GM19452 (cell line): ENCODE results near the gene LARP4B.

Source experiments
- ATAC-seq: cut with Tn5 transposase; IDR thresholded peaks from one replicate; pipeline ENCODE4 v1.9.1; 2021; ENCODE audit not compliant: unreplicated experiment

LARP4B gene

GRCh38 chr10:870564-871166 is 60.8 kb downstream of the LARP4B start:
- ATAC-seq = no peak

GRCh38 chr10:869171-869570 is 62.3 kb downstream of the LARP4B start:
- no peak for ATAC-seq

- ATAC-seq = no peak
These were observed 63.7 kb downstream of the LARP4B start for GRCh38 chr10:867807-868206.

- ATAC-seq = no peak
These were observed 64.9 kb downstream of the LARP4B start for GRCh38 chr10:866577-866941.

GRCh38 chr10:865924-866576 is 65.5 kb downstream of the LARP4B start:
- ATAC-seq = no peak

GRCh38 chr10:865257-865656 is 66.2 kb downstream of the LARP4B start:
- ATAC-seq = no peak

GRCh38 chr10:860519-860918 is 71.0 kb downstream of the LARP4B start:
- ATAC-seq = no peak

GRCh38 chr10:856416-857157 is 74.9 kb downstream of the LARP4B start:
- no peak for ATAC-seq

- ATAC-seq = no peak
These were observed 75.8 kb downstream of the LARP4B start for GRCh38 chr10:855671-856070.

GRCh38 chr10:855079-855478 is 76.4 kb downstream of the LARP4B start:
- no peak for ATAC-seq

- no peak for ATAC-seq
These were observed 78.5 kb downstream of the LARP4B start for GRCh38 chr10:853017-853416.

GRCh38 chr10:852386-852785 is 79.1 kb downstream of the LARP4B start:
- ATAC-seq = peak; percentile 21

- peak; percentile 88 for ATAC-seq
These were observed 79.6 kb downstream of the LARP4B start for GRCh38 chr10:851901-852300.

- no peak for ATAC-seq
These were observed 81.4 kb downstream of the LARP4B start for GRCh38 chr10:850093-850492.

GRCh38 chr10:847868-848267 is 83.6 kb downstream of the LARP4B start:
- no peak for ATAC-seq

- no peak for ATAC-seq
These were observed 85.3 kb downstream of the LARP4B start for GRCh38 chr10:846126-846685.

- ATAC-seq = no peak
These were observed 86.0 kb downstream of the LARP4B start for GRCh38 chr10:845526-845925.

GRCh38 chr10:844552-844951 is 87.0 kb downstream of the LARP4B start:
- ATAC-seq = no peak

GRCh38 chr10:843703-844102 is 87.8 kb downstream of the LARP4B start:
- no peak for ATAC-seq

- no peak for ATAC-seq
These were observed 88.7 kb downstream of the LARP4B start for GRCh38 chr10:842795-843194.

GRCh38 chr10:841535-841934 is 90.0 kb downstream of the LARP4B start:
- no peak for ATAC-seq
